Measurements from ENCODE around the gene UBXN6.

DNA sequence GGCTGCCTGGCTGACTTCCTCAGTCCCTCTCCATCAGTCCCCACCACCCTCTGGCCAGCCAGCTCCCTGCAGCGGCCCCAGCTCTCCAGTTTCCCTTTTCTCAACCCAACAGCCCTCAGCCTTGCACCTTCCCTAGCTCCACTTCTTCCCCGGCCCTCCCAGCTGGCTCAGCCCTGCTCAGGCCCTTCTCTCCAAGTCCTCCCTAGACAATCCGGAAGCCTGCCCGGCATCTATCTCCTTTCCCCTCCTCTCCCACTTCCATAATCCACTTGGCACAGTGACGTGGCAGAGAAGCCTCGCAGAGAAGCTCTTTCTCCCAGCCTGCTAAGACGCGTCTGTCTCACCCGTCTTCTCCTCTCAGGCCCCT, 1.1 kb downstream of the UBXN6 start:
- TF ChIP-seq CTCF (IDR thresholded peaks at IDR 0.05; ENCODE audit: control extremely low read depth in 1 of 3, insufficient read depth in 1 of 3, low read depth in 1 of 3, low read length in 3 of 3) (no peak), NRF1 (IDR thresholded peaks at IDR 0.05; ENCODE audit: low read depth, low read length) (no peak), CHD1 (IDR thresholded peaks at IDR 0.05; ENCODE audit: low read depth, low read length) (no peak), KDM1A (IDR thresholded peaks at IDR 0.05; ENCODE audit: borderline replicate concordance, low read length) (no peak), CTBP2 (IDR thresholded peaks at IDR 0.05; ENCODE audit: borderline replicate concordance, insufficient read depth, insufficient read length, low read length) (no peak), GABPA (IDR thresholded peaks at IDR 0.05; ENCODE audit: borderline replicate concordance, insufficient read depth, low read length) (no peak), RAD21 (IDR thresholded peaks at IDR 0.05 in 1 of 2, conservative IDR thresholded peaks at IDR 0.05 in 1 of 2; ENCODE audit: low read depth in 2 of 2, low read length in 2 of 2) (no peak), EP300 (IDR thresholded peaks at IDR 0.05; ENCODE audit: borderline replicate concordance in 1 of 2, low read depth in 2 of 2, low read length in 2 of 2) (no peak), JUND (IDR thresholded peaks at IDR 0.05; ENCODE audit: low read length) (no peak), PHF8 (conservative IDR thresholded peaks at IDR 0.05; ENCODE audit: low read depth, low read length) (no peak)
